Gastrocnemius medialis (tissue), 4 donors: ENCODE results near the gene AKAP8.

Source experiments
- POLR2A ChIP-seq, 2 donors: fragments of 450-650 bp; IDR thresholded peaks; one replicate each; pipeline ENCODE4 v1.6.1; 2017; ENCODE audit warnings: antibody characterized with exemption in 2 of 2, mild to moderate bottlenecking in 2 of 2, moderate library complexity in 2 of 2
- TF ChIP-seq, protein P1 (sequence below), 5 experiments: fragments of 450-650 bp in 3 of 5; fragments of 200-600 bp in 2 of 5; sonication (generic) in 2 of 5; IDR thresholded peaks in 4 of 5; conservative IDR thresholded peaks in 1 of 5; 1 replicate in 4 of 5; 2 replicates in 1 of 5; pipeline ENCODE4 v1.5.1; 2016 to 2019; ENCODE audit warnings: antibody characterized with exemption in 5 of 5, mild to moderate bottlenecking in 3 of 5, moderate library complexity in 3 of 5

DNA sequence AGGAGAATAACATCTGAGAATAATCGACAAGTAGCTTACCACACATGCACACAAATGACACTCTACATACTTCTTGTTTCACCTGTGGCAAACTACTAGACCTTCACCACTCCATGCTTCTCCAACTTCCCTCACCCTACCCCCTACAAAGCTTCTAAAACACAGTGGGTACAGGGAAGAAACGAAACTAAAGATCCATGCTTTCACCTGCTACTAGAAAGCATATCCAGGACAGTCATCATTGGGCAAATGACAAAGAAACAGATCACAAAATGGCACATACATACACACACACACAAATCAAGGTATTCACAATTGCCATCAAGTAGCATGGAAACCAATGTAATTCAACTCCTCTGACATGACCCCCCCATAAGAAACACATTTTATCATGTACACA is 57.8 kb downstream of the AKAP8 start:
- TF ChIP-seq, protein P1, sequence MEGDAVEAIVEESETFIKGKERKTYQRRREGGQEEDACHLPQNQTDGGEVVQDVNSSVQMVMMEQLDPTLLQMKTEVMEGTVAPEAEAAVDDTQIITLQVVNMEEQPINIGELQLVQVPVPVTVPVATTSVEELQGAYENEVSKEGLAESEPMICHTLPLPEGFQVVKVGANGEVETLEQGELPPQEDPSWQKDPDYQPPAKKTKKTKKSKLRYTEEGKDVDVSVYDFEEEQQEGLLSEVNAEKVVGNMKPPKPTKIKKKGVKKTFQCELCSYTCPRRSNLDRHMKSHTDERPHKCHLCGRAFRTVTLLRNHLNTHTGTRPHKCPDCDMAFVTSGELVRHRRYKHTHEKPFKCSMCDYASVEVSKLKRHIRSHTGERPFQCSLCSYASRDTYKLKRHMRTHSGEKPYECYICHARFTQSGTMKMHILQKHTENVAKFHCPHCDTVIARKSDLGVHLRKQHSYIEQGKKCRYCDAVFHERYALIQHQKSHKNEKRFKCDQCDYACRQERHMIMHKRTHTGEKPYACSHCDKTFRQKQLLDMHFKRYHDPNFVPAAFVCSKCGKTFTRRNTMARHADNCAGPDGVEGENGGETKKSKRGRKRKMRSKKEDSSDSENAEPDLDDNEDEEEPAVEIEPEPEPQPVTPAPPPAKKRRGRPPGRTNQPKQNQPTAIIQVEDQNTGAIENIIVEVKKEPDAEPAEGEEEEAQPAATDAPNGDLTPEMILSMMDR (IDR thresholded peaks at IDR 0.05 in 4 of 5, conservative IDR thresholded peaks at IDR 0.05 in 1 of 5) = no peak
- TF ChIP-seq POLR2A (IDR thresholded peaks at IDR 0.05) = no peak
